IMR-90 (cell line): ENCODE measurements around the gene IFNL1. TPM values are rescaled to one million over a fixed set of nuclear protein-coding genes. Genes with fewer than 3 reads are reported as not detected.

Experiments
- ATAC-seq: fragments of 200-7000 bp; cut with Tn5 transposase; 2 replicates; pipeline ENCODE4 v1.9.1; 2020; ENCODE audit warnings: low read depth, mild to moderate bottlenecking, moderate library complexity
- BruUV-seq: library from RNA; stranded (reverse); fragments of 400-500 nt; replicated peaks from 2 replicates; lab custom pipeline; 2021; lab: Mats Ljungman, UMichigan
- CTCF ChIA-PET: fragments of 300-600 bp; formaldehyde crosslinking; extraction: SDS; loops from one replicate; lab custom pipeline; 2021; ENCODE audit warnings: antibody characterized with exemption; lab: Yijun Ruan, JAX
- POLR2A ChIA-PET: fragments of 300-600 bp; sonication (Branson Sonifier 250); formaldehyde crosslinking; loops from one replicate; lab custom pipeline; 2022; ENCODE audit warnings: antibody characterized with exemption; ENCODE audit not compliant: unreplicated experiment; lab: Charles Lee
- DNase-seq: peaks from one replicate; pipeline ENCODE4 v3.0.0; 2013
- H2AFZ ChIP-seq: replicated peaks from 2 replicates; pipeline ENCODE3; 2013; ENCODE audit warnings: low read length, mild to moderate bottlenecking; ENCODE audit not compliant: poor library complexity
- H2AK5ac ChIP-seq: 2 replicates; pipeline ENCODE4 v1.6.1; 2013; ENCODE audit warnings: low read depth, low read length, inconsistent platforms
- H2AK9ac ChIP-seq: replicated peaks from 2 replicates; pipeline ENCODE3; 2013; ENCODE audit warnings: mild to moderate bottlenecking, low read depth, low read length, moderate library complexity; ENCODE audit not compliant: poor library complexity
- H2BK120ac ChIP-seq: 2 replicates; pipeline ENCODE4 v1.6.1; 2013; ENCODE audit warnings: low read depth, low read length, inconsistent platforms
- H2BK15ac ChIP-seq: 3 replicates; pipeline ENCODE4 v1.6.1; 2013; ENCODE audit warnings: low read depth, low read length, inconsistent platforms
- H2BK20ac ChIP-seq: 2 replicates; pipeline ENCODE4 v1.6.1; 2013; ENCODE audit warnings: low read depth, mild to moderate bottlenecking, inconsistent platforms, low read length, moderate library complexity
- H2BK5ac ChIP-seq: 2 replicates; pipeline ENCODE4 v1.6.1; 2013; ENCODE audit warnings: mild to moderate bottlenecking, low read depth, low read length, inconsistent platforms; ENCODE audit not compliant: poor library complexity, severe bottlenecking
- H3K14ac ChIP-seq: replicated peaks from 2 replicates; pipeline ENCODE4 v1.6.1; 2013; ENCODE audit warnings: low read depth, low read length, inconsistent platforms
- H3K18ac ChIP-seq: 2 replicates; pipeline ENCODE4 v1.6.1; 2013; ENCODE audit warnings: low read depth, low read length, control low read depth
- H3K23ac ChIP-seq: 2 replicates; pipeline ENCODE4 v1.6.1; 2013; ENCODE audit warnings: low read depth, low read length, inconsistent platforms
- H3K27ac ChIP-seq: 2 replicates; pipeline ENCODE4 v1.5.1; 2013; ENCODE audit warnings: mild to moderate bottlenecking, control low read depth, low read length; ENCODE audit not compliant: insufficient read depth
- H3K27me3 ChIP-seq: 2 replicates; pipeline ENCODE4 v1.6.1; 2013; ENCODE audit warnings: low read length; ENCODE audit not compliant: control insufficient read depth, insufficient read depth
- H3K36me3 ChIP-seq: 2 replicates; pipeline ENCODE4 v1.6.1; 2013; ENCODE audit warnings: low read length, mixed read lengths; ENCODE audit not compliant: control insufficient read depth, insufficient read depth
- H3K4ac ChIP-seq: 2 replicates; pipeline ENCODE4 v1.6.1; 2013; ENCODE audit warnings: low read depth, low read length, inconsistent platforms
- H3K4me1 ChIP-seq: 2 replicates; pipeline ENCODE4 v1.6.1; 2013; ENCODE audit warnings: low read length, mixed read lengths; ENCODE audit not compliant: control insufficient read depth, insufficient read depth
- H3K4me2 ChIP-seq: 2 replicates; pipeline ENCODE4 v1.6.1; 2013; ENCODE audit warnings: low read depth, mild to moderate bottlenecking, control low read depth, low read length, moderate library complexity
- H3K4me3 ChIP-seq: 2 replicates; pipeline ENCODE4 v1.5.1; 2013; ENCODE audit warnings: low read depth, mild to moderate bottlenecking, control low read depth, low read length, moderate library complexity; ENCODE audit not compliant: insufficient read depth
- H3K56ac ChIP-seq: 2 replicates; pipeline ENCODE4 v1.6.1; 2013; ENCODE audit warnings: low read length, inconsistent platforms; ENCODE audit not compliant: insufficient read depth; ENCODE audit errors: extremely low read depth
- H3K79me1 ChIP-seq, 2 experiments: 2 replicates each; pipeline ENCODE4 v1.6.1; 2013; ENCODE audit warnings: low read length in 2 of 2, inconsistent platforms in 1 of 2, low read depth in 1 of 2
- H3K9ac ChIP-seq: 2 replicates; pipeline ENCODE4 v1.6.1; 2013; ENCODE audit warnings: low read depth, low read length, control low read depth
- H3K9me1 ChIP-seq: 2 replicates; pipeline ENCODE4 v1.6.1; 2013; ENCODE audit warnings: low read length, inconsistent platforms; ENCODE audit not compliant: insufficient read depth
- H3K9me3 ChIP-seq: 2 replicates; pipeline ENCODE4 v1.6.1; 2013; ENCODE audit warnings: low read length; ENCODE audit not compliant: control insufficient read depth, insufficient read depth
- H4K20me1 ChIP-seq: 2 replicates; pipeline ENCODE4 v1.6.1; 2013; ENCODE audit warnings: low read length, inconsistent platforms; ENCODE audit not compliant: insufficient read depth
- H4K5ac ChIP-seq: 2 replicates; pipeline ENCODE4 v1.6.1; 2013; ENCODE audit warnings: mild to moderate bottlenecking, low read depth, low read length, control low read depth
- H4K8ac ChIP-seq, 2 experiments: 2 replicates each; pipeline ENCODE4 v1.6.1; 2013; ENCODE audit warnings: low read depth in 2 of 2, low read length in 2 of 2, control low read depth in 1 of 2, inconsistent platforms in 1 of 2
- H4K91ac ChIP-seq: 2 replicates; pipeline ENCODE4 v1.6.1; 2013; ENCODE audit warnings: low read depth, low read length, inconsistent platforms; ENCODE audit not compliant: insufficient read depth
- CEBPB ChIP-seq: IDR thresholded peaks from 2 replicates; pipeline ENCODE4 v1.6.1; 2012; ENCODE audit warnings: low read depth, low read length, improper control_type of control experiment
- CTCF ChIP-seq: conservative IDR thresholded peaks from 2 replicates; pipeline ENCODE4 v1.5.1; 2012; ENCODE audit warnings: mild to moderate bottlenecking, low read depth, low read length, improper control_type of control experiment
- FOS ChIP-seq: fragments of 150-350 bp; IDR thresholded peaks from 2 replicates; pipeline ENCODE4 v1.6.1; 2016; ENCODE audit warnings: low read depth, low read length
- MAFK ChIP-seq: IDR thresholded peaks from 2 replicates; pipeline ENCODE4 v1.6.1; 2012; ENCODE audit warnings: low read depth, low read length, improper control_type of control experiment
- MAZ ChIP-seq: IDR thresholded peaks from 2 replicates; pipeline ENCODE4 v1.6.1; 2012; ENCODE audit warnings: low read depth, mild to moderate bottlenecking, low read length, improper control_type of control experiment, moderate library complexity, borderline replicate concordance
- MXI1 ChIP-seq: IDR thresholded peaks from 2 replicates; pipeline ENCODE4 v1.6.1; 2012; ENCODE audit warnings: low read depth, mild to moderate bottlenecking, low read length, moderate library complexity, borderline replicate concordance
- NFE2L2 ChIP-seq: fragments of 150-350 bp; IDR thresholded peaks from 2 replicates; pipeline ENCODE4 v1.6.1; 2016; ENCODE audit warnings: low read depth, mild to moderate bottlenecking, low read length
- POLR2A ChIP-seq: IDR thresholded peaks from 2 replicates; pipeline ENCODE4 v1.6.1; 2012; ENCODE audit warnings: mild to moderate bottlenecking, low read depth, low read length
- RAD21 ChIP-seq: IDR thresholded peaks from 2 replicates; pipeline ENCODE4 v1.6.1; 2012; ENCODE audit warnings: low read length, improper control_type of control experiment
- RFX5 ChIP-seq: IDR thresholded peaks from 2 replicates; pipeline ENCODE4 v1.8.0; 2012; ENCODE audit warnings: low read depth, mild to moderate bottlenecking, low read length, moderate library complexity
- USF2 ChIP-seq: fragments of 150-350 bp; IDR thresholded peaks from 2 replicates; pipeline ENCODE4 v1.6.1; 2017; ENCODE audit warnings: mild to moderate bottlenecking, antibody characterized with exemption, low read length, low read depth
- WGBS, 2 experiments: methylation state at CpG; one replicate each; pipeline versions ENCODE4 v1.1.5 to v1.1.7; 2013; ENCODE audit warnings: missing lambda C conversion rate in 2 of 2; ENCODE audit not compliant: insufficient read length in 1 of 2; ENCODE audit errors: extremely low coverage in 2 of 2; 5-methylcytosine and 5-hydroxymethylcytosine counted together
- dilution Hi-C: fragments of 300-500 bp; cut with HindIII; formaldehyde crosslinking; loops from one replicate; pipeline ENCODE4 v1.14.3; 2018; ENCODE audit warnings: low sequenced_read_pairs; ENCODE audit not compliant: unreplicated experiment
- in situ Hi-C: fragments of 300-500 bp; cut with MboI; formaldehyde crosslinking; loops from 3 replicates; pipeline ENCODE4 v1.14.3; 2019; ENCODE audit warnings: low sequenced_read_pairs, inconsistent platforms, mixed read lengths
- intact Hi-C: fragments of 100-400 bp; cut with micrococcal nuclease; formaldehyde crosslinking; loops from 2 replicates; pipeline ENCODE4 v1.10.0; 2022
- polyA plus RNA-seq, 3 experiments: library from polyadenylated mRNA; depleted of rRNA; stranded (reverse); fragments of >200 nt; gene quantifications; 2 replicates each; pipeline ENCODE4 v1.2.3, GENCODE V29; 2012; ENCODE audit warnings: low replicate concordance in 1 of 3
- total RNA-seq: library from RNA; depleted of rRNA; stranded (reverse); fragments of >200 nt; gene quantifications from 2 replicates; pipeline ENCODE4 v1.2.3, GENCODE V29; 2012
- TF ChIP-seq, protein P1 (sequence below): fragments of 150-350 bp; IDR thresholded peaks from 2 replicates; pipeline ENCODE4 v1.6.1; 2016; ENCODE audit warnings: low read depth, mild to moderate bottlenecking, low read length, moderate library complexity, borderline replicate concordance

Gene IFNL1
- total and polyA plus RNA-seq, 2 of the 4 experiments (the other 2 are of a cell fraction) = not detected

DNA sequence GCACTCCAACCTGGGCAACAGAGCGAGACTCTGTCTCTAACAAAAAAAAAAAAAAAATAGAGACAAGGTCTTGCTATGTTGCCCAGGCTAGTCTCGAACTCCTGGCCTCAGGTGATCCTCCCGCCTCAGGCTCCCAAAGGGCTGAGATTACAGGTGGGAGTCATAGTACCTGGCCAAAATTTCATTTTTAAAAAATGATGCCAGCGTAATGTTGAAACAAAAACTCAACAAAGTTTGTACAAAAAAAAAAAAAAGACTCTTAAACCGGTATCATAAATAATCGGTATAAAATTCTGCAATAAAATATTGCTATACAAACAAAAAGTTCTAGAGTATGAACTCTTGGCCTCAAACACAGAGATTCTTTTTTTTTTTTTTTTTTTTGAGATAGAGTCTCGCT is 36.1 kb downstream of the IFNL1 start:
- no peaks in the 10 kb centered on the region for H3K4me1 ChIP-seq
- no peak overlapping the region for H3K23ac ChIP-seq
- H2BK5ac ChIP-seq = no peak overlapping the region
- ATAC-seq = no peak
- no peak for TF ChIP-seq FOS
- TF ChIP-seq MXI1 = no peak
- no peak for TF ChIP-seq RFX5
- no peak for TF ChIP-seq MAZ
- TF ChIP-seq MAFK = no peak
- no peak for TF ChIP-seq RAD21
- no peak for TF ChIP-seq POLR2A
- TF ChIP-seq, protein P1, sequence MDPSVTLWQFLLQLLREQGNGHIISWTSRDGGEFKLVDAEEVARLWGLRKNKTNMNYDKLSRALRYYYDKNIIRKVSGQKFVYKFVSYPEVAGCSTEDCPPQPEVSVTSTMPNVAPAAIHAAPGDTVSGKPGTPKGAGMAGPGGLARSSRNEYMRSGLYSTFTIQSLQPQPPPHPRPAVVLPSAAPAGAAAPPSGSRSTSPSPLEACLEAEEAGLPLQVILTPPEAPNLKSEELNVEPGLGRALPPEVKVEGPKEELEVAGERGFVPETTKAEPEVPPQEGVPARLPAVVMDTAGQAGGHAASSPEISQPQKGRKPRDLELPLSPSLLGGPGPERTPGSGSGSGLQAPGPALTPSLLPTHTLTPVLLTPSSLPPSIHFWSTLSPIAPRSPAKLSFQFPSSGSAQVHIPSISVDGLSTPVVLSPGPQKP = no peak
- TF ChIP-seq CTCF = no peak
- no peak for TF ChIP-seq USF2
- no peak for TF ChIP-seq NFE2L2
- TF ChIP-seq CEBPB = no peak
- intact Hi-C loops = no loop called here
- no peak overlapping the region for H3K4ac ChIP-seq
- no peak overlapping the region for H2BK15ac ChIP-seq
- no peak overlapping the region for H2BK20ac ChIP-seq
- CTCF ChIA-PET = no interaction called here
- no peaks in the 10 kb centered on the region for H3K9me1 ChIP-seq
- H4K8ac ChIP-seq = no peak overlapping the region
- H3K4me3 ChIP-seq = no peak overlapping the region
- H3K18ac ChIP-seq = no peak overlapping the region
- H4K5ac ChIP-seq = no peak overlapping the region
- H3K4me2 ChIP-seq = no peak overlapping the region
- POLR2A ChIA-PET = no interaction called here
- no CpG with 5 or more reads among the region's 7 CpGs for WGBS, 2 experiments
- no peak for DNase-seq
- H3K79me1 ChIP-seq = no peaks in the 10 kb centered on the region
- in situ Hi-C loops = no loop called here
- no peak overlapping the region for H4K91ac ChIP-seq
- dilution Hi-C loops = no loop called here
- H3K27me3 ChIP-seq = peaks cover 8% of the 10 kb centered on the region; the same call in 1 of the 2 replicates
- H3K56ac ChIP-seq = no peak overlapping the region
- H2AFZ ChIP-seq = no peak overlapping the region
- H3K9ac ChIP-seq = no peak overlapping the region
- no TSS peak for BruUV-seq
- H3K36me3 ChIP-seq = no peaks in the 10 kb centered on the region
- no peak overlapping the region for H2AK5ac ChIP-seq
- no peak overlapping the region for H3K14ac ChIP-seq
- no peak overlapping the region for H2AK9ac ChIP-seq
- no peak overlapping the region for H2BK120ac ChIP-seq
- H4K20me1 ChIP-seq = no peaks in the 10 kb centered on the region
- no peaks in the 10 kb centered on the region for H3K9me3 ChIP-seq
- H3K27ac ChIP-seq = no peak overlapping the region
